ENCODE data around the gene DDX50. TPM values are rescaled to one million over a fixed set of nuclear protein-coding genes. Genes with fewer than 3 reads are reported as not detected.
"Not testable (repeated sequence)": the region's sequence is repeated elsewhere in the genome, so short reads cannot be mapped to it uniquely, and the experiment has no call there.

Gene DDX50
- total and polyA plus RNA-seq, 5 donors from 2014 or later, result 36.6 to 47.3 (median 39.7) TPM

- Histone ChIP-seq H3K9me3 (ENCODE audit: control insufficient read depth in 2 of 2, low read length in 2 of 2) (no peaks in the 10 kb centered on the region), H3K4me3 (ENCODE audit: low read depth, low read length) (no peak overlapping the region), H3K4me1 (ENCODE audit: control insufficient read depth, insufficient read depth, low read length, poor library complexity, severe bottlenecking) (no peaks in the 10 kb centered on the region), H3K27ac (ENCODE audit: insufficient read depth, low read length, poor library complexity, severe bottlenecking) (no peak overlapping the region), H3K27me3 (ENCODE audit: control insufficient read depth, insufficient read depth, low read length) (no peaks in the 10 kb centered on the region), H3K36me3 (ENCODE audit: control insufficient read depth, insufficient read depth, low read length) (peaks cover 36% of the 10 kb centered on the region)
- H3K9me3 Mint-ChIP-seq, result peaks cover 0 to 2% (median 0%) of the 10 kb centered on the region in 7 donors
- peak overlapping the region in 1 of 3 donors; percentile 47 for H3K27ac Mint-ChIP-seq
- H3K4me3 Mint-ChIP-seq, result peak overlapping the region in 1 of 4 donors; percentile 52
- no peaks in the 10 kb centered on the region for H3K27me3 Mint-ChIP-seq
- ATAC-seq (ENCODE audit: low read depth in 2 of 2) (no peak), DNase-seq (no peak)
- peaks cover 23% of the 10 kb centered on the region for H3K36me3 Mint-ChIP-seq
- H3K4me1 Mint-ChIP-seq, result peaks cover 6 to 15% (median 14%) of the 10 kb centered on the region in 4 donors
These were observed 23.5 kb downstream of the DDX50 start for GRCh38 chr10:68924593-68924992.

DNA sequence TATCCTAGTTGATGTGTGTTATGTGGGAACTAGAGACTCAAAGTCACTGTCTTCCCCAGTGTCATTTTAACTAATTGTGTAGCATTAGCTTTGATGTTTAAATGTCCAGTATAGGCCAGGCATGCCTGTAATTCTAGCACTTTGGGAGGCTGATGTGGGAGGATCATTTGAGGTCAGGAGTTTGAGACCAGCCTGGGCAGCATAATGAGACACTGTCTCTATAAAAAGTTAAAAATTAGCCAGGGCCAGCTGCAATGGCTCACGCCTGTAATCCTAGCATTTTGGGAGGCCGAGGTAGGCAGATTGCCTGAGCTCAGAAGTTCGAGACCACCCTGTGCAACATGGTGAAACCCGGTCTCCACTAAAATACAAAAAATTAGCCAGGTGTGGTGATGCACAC lies 24.4 kb downstream of the DDX50 start:
- H3K4me3 ChIP-seq (ENCODE audit: low read depth, low read length), result no peak overlapping the region
- no peaks in the 10 kb centered on the region for H3K27me3 ChIP-seq (ENCODE audit: control insufficient read depth, insufficient read depth, low read length)
- Mint-ChIP-seq H3K4me3 (no peak overlapping the region), H3K4me1 (peaks cover 6 to 16% (median 14%) of the 10 kb centered on the region in 4 donors), H3K27ac (peak overlapping the region in 1 of 3 donors; percentile 47), H3K36me3 (peaks cover 23% of the 10 kb centered on the region), H3K27me3 (no peaks in the 10 kb centered on the region), H3K9me3 (peaks cover 0 to 2% (median 0%) of the 10 kb centered on the region in 7 donors)
- DNase-seq (no peak), ATAC-seq (ENCODE audit: low read depth in 2 of 2) (no peak)
- H3K27ac ChIP-seq (ENCODE audit: insufficient read depth, low read length, poor library complexity, severe bottlenecking), result no peak overlapping the region
- no peaks in the 10 kb centered on the region for H3K9me3 ChIP-seq (ENCODE audit: control insufficient read depth in 2 of 2, low read length in 2 of 2)
- peaks cover 31% of the 10 kb centered on the region for H3K36me3 ChIP-seq (ENCODE audit: control insufficient read depth, insufficient read depth, low read length)
- no peaks in the 10 kb centered on the region for H3K4me1 ChIP-seq (ENCODE audit: control insufficient read depth, insufficient read depth, low read length, poor library complexity, severe bottlenecking)

GRCh38 chr10:68929157-68929556 lies 28.0 kb downstream of the DDX50 start:
- not testable (repeated sequence) for H3K27me3 ChIP-seq (ENCODE audit: control insufficient read depth, insufficient read depth, low read length); H3K4me3 Mint-ChIP-seq; H3K27me3 Mint-ChIP-seq; DNase-seq; H3K27ac ChIP-seq (ENCODE audit: insufficient read depth, low read length, poor library complexity, severe bottlenecking); H3K4me3 ChIP-seq (ENCODE audit: low read depth, low read length); ATAC-seq (ENCODE audit: low read depth in 2 of 2); H3K27ac Mint-ChIP-seq; H3K4me1 ChIP-seq (ENCODE audit: control insufficient read depth, insufficient read depth, low read length, poor library complexity, severe bottlenecking); H3K9me3 ChIP-seq (ENCODE audit: control insufficient read depth in 2 of 2, low read length in 2 of 2); H3K9me3 Mint-ChIP-seq
- peaks cover 32% of the 10 kb centered on the region for H3K36me3 ChIP-seq (ENCODE audit: control insufficient read depth, insufficient read depth, low read length)
- Mint-ChIP-seq H3K36me3 (peaks cover 33% of the 10 kb centered on the region), H3K4me1 (peaks cover 6 to 20% (median 12%) of the 10 kb centered on the region in 4 donors)

GRCh38 chr10:68929888-68930287 lies 28.8 kb downstream of the DDX50 start:
- peak overlapping the region in 1 of 3 donors; percentile 65 for H3K27ac Mint-ChIP-seq

GRCh38 chr10:68932860-68933259 lies 31.7 kb downstream of the DDX50 start:
- H3K27ac ChIP-seq (ENCODE audit: insufficient read depth, low read length, poor library complexity, severe bottlenecking); H3K9me3 Mint-ChIP-seq; H3K4me3 Mint-ChIP-seq; H3K27me3 Mint-ChIP-seq; H3K4me1 ChIP-seq (ENCODE audit: control insufficient read depth, insufficient read depth, low read length, poor library complexity, severe bottlenecking); ATAC-seq (ENCODE audit: low read depth in 2 of 2); DNase-seq; H3K4me3 ChIP-seq (ENCODE audit: low read depth, low read length); H3K27me3 ChIP-seq (ENCODE audit: control insufficient read depth, insufficient read depth, low read length); H3K9me3 ChIP-seq (ENCODE audit: control insufficient read depth in 2 of 2, low read length in 2 of 2); H3K27ac Mint-ChIP-seq: not testable (repeated sequence)
- peaks cover 6 to 15% (median 7%) of the 10 kb centered on the region in 4 donors for H3K4me1 Mint-ChIP-seq
- peaks cover 51% of the 10 kb centered on the region for H3K36me3 ChIP-seq (ENCODE audit: control insufficient read depth, insufficient read depth, low read length)
- H3K36me3 Mint-ChIP-seq, result peaks cover 36% of the 10 kb centered on the region

More at GRCh38 chr10:68929888-68930287, 28.8 kb downstream of the DDX50 start:
- peaks cover 0 to 15% (median 8%) of the 10 kb centered on the region in 4 donors for H3K4me1 Mint-ChIP-seq
- H3K4me1 ChIP-seq (ENCODE audit: control insufficient read depth, insufficient read depth, low read length, poor library complexity, severe bottlenecking); H3K27me3 ChIP-seq (ENCODE audit: control insufficient read depth, insufficient read depth, low read length); DNase-seq; H3K4me3 ChIP-seq (ENCODE audit: low read depth, low read length); H3K27ac ChIP-seq (ENCODE audit: insufficient read depth, low read length, poor library complexity, severe bottlenecking); H3K27me3 Mint-ChIP-seq; H3K4me3 Mint-ChIP-seq; ATAC-seq (ENCODE audit: low read depth in 2 of 2); H3K9me3 Mint-ChIP-seq; H3K9me3 ChIP-seq (ENCODE audit: control insufficient read depth in 2 of 2, low read length in 2 of 2): not testable (repeated sequence)
- peaks cover 36% of the 10 kb centered on the region for H3K36me3 ChIP-seq (ENCODE audit: control insufficient read depth, insufficient read depth, low read length)
- H3K36me3 Mint-ChIP-seq, result peaks cover 28% of the 10 kb centered on the region

GRCh38 chr10:68934994-68935393 lies 33.9 kb downstream of the DDX50 start:
- peaks cover 61% of the 10 kb centered on the region for H3K36me3 ChIP-seq (ENCODE audit: control insufficient read depth, insufficient read depth, low read length)
- no peaks in the 10 kb centered on the region for H3K27me3 ChIP-seq (ENCODE audit: control insufficient read depth, insufficient read depth, low read length)
- no peaks in the 10 kb centered on the region for H3K9me3 Mint-ChIP-seq
- H3K27ac ChIP-seq (ENCODE audit: insufficient read depth, low read length, poor library complexity, severe bottlenecking), result no peak overlapping the region
- H3K4me3 ChIP-seq (ENCODE audit: low read depth, low read length), result no peak overlapping the region
- DNase-seq (no peak), ATAC-seq (ENCODE audit: low read depth in 2 of 2) (no peak)
- H3K9me3 ChIP-seq (ENCODE audit: control insufficient read depth in 2 of 2, low read length in 2 of 2), result no peaks in the 10 kb centered on the region
- H3K4me1 Mint-ChIP-seq, result peaks cover 6 to 15% (median 12%) of the 10 kb centered on the region in 4 donors
- H3K27ac Mint-ChIP-seq, result no peak overlapping the region
- H3K27me3 Mint-ChIP-seq, result no peaks in the 10 kb centered on the region
- no peak overlapping the region for H3K4me3 Mint-ChIP-seq
- no peaks in the 10 kb centered on the region for H3K4me1 ChIP-seq (ENCODE audit: control insufficient read depth, insufficient read depth, low read length, poor library complexity, severe bottlenecking)
- peaks cover 40% of the 10 kb centered on the region for H3K36me3 Mint-ChIP-seq

DNA sequence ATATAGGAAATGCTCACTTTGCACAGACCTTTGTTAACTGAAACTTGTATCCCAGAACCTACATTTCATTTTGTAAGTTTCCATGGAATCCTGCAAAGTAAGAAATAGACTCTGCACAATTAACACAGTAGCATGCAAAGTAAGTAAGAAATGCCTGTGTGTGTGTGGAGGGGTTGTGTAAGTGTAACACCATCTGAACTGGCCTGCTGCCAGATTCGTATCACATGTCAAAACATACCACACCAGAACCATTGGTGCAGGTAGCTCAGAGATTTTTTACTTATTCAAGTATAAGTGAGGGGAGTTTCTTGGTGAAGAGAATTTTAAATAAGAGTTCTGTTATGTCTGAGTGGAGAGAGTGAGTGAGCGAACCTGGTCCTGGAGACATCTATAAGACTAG lies 37.0 kb downstream of the DDX50 start:
- Histone ChIP-seq H3K36me3 (ENCODE audit: control insufficient read depth, insufficient read depth, low read length) (peaks cover 71% of the 10 kb centered on the region), H3K4me3 (ENCODE audit: low read depth, low read length) (no peak overlapping the region), H3K9me3 (ENCODE audit: control insufficient read depth in 2 of 2, low read length in 2 of 2) (no peaks in the 10 kb centered on the region), H3K27me3 (ENCODE audit: control insufficient read depth, insufficient read depth, low read length) (no peaks in the 10 kb centered on the region), H3K27ac (ENCODE audit: insufficient read depth, low read length, poor library complexity, severe bottlenecking) (no peak overlapping the region), H3K4me1 (ENCODE audit: control insufficient read depth, insufficient read depth, low read length, poor library complexity, severe bottlenecking) (no peaks in the 10 kb centered on the region)
- Mint-ChIP-seq H3K27me3 (no peaks in the 10 kb centered on the region), H3K4me3 (peak overlapping the region in 1 of 4 donors; percentile 47), H3K27ac (peak overlapping the region in 2 of 3 donors; percentile 60 to 81), H3K9me3 (no peaks in the 10 kb centered on the region), H3K36me3 (peaks cover 25% of the 10 kb centered on the region), H3K4me1 (peaks cover 4 to 6% (median 5%) of the 10 kb centered on the region in 4 donors)
- ATAC-seq (ENCODE audit: low read depth in 2 of 2) (no peak), DNase-seq (no peak)

- ATAC-seq (ENCODE audit: low read depth in 2 of 2) (no peak), DNase-seq (no peak)
- H3K4me1 Mint-ChIP-seq, result peaks cover 4 to 6% (median 5%) of the 10 kb centered on the region in 4 donors
- Histone ChIP-seq H3K4me1 (ENCODE audit: control insufficient read depth, insufficient read depth, low read length, poor library complexity, severe bottlenecking) (no peaks in the 10 kb centered on the region), H3K4me3 (ENCODE audit: low read depth, low read length) (no peak overlapping the region), H3K36me3 (ENCODE audit: control insufficient read depth, insufficient read depth, low read length) (peaks cover 78% of the 10 kb centered on the region), H3K9me3 (ENCODE audit: control insufficient read depth in 2 of 2, low read length in 2 of 2) (no peaks in the 10 kb centered on the region), H3K27ac (ENCODE audit: insufficient read depth, low read length, poor library complexity, severe bottlenecking) (no peak overlapping the region), H3K27me3 (ENCODE audit: control insufficient read depth, insufficient read depth, low read length) (no peaks in the 10 kb centered on the region)
- H3K9me3 Mint-ChIP-seq, result no peaks in the 10 kb centered on the region
- H3K4me3 Mint-ChIP-seq, result no peak overlapping the region
- H3K27ac Mint-ChIP-seq, result peak overlapping the region in 1 of 3 donors; percentile 60
- H3K36me3 Mint-ChIP-seq, result peaks cover 26% of the 10 kb centered on the region
- H3K27me3 Mint-ChIP-seq, result no peaks in the 10 kb centered on the region
These were observed 37.8 kb downstream of the DDX50 start for GRCh38 chr10:68938884-68939283.

All from CD4-positive, CD25-positive, alpha-beta regulatory T cell (primary cell).